ENCODE data around the gene ORMDL3.

GRCh38 chr17:39926588-39927100, 757 bp downstream of the ORMDL3 start:
- TF ChIP-seq REST (IDR thresholded peaks at IDR 0.05; ENCODE audit: insufficient read depth in 1 of 2, low read depth in 2 of 2, low read length in 1 of 2): no peak
- TF ChIP-seq, protein P1, sequence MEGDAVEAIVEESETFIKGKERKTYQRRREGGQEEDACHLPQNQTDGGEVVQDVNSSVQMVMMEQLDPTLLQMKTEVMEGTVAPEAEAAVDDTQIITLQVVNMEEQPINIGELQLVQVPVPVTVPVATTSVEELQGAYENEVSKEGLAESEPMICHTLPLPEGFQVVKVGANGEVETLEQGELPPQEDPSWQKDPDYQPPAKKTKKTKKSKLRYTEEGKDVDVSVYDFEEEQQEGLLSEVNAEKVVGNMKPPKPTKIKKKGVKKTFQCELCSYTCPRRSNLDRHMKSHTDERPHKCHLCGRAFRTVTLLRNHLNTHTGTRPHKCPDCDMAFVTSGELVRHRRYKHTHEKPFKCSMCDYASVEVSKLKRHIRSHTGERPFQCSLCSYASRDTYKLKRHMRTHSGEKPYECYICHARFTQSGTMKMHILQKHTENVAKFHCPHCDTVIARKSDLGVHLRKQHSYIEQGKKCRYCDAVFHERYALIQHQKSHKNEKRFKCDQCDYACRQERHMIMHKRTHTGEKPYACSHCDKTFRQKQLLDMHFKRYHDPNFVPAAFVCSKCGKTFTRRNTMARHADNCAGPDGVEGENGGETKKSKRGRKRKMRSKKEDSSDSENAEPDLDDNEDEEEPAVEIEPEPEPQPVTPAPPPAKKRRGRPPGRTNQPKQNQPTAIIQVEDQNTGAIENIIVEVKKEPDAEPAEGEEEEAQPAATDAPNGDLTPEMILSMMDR (IDR thresholded peaks at IDR 0.05): no peak
